Chondrocyte (in vitro differentiated cells): ENCODE measurements around the gene CMKLR1. TPM values are rescaled to one million over a fixed set of nuclear protein-coding genes. Genes with fewer than 3 reads are reported as not detected.
A peak's percentile ranks its signal among the peaks of the same experiment; 100 is the strongest.

Source experiments
- DNase-seq: peaks from one replicate; pipeline ENCODE4 v3.0.0; 2021; ENCODE audit warnings: mixed read lengths, low spot score
- H3K27ac Mint-ChIP-seq: one replicate; pipeline ENCODE4 v1.8.0; 2021; ENCODE audit warnings: mild to moderate bottlenecking, moderate library complexity, mixed read lengths; ENCODE audit not compliant: unreplicated experiment
- H3K27me3 Mint-ChIP-seq: 2 replicates; pipeline ENCODE4 v1.8.0; 2021; ENCODE audit warnings: low read depth, mixed read lengths
- H3K36me3 Mint-ChIP-seq: 2 replicates; pipeline ENCODE4 v1.8.0; 2021; ENCODE audit warnings: low read depth, mixed read lengths
- H3K4me1 Mint-ChIP-seq: 2 replicates; pipeline ENCODE4 v1.8.0; 2021; ENCODE audit warnings: low read depth, mild to moderate bottlenecking, mixed read lengths
- H3K4me3 Mint-ChIP-seq: one replicate; pipeline ENCODE4 v1.8.0; 2021; ENCODE audit warnings: mild to moderate bottlenecking, moderate library complexity, mixed read lengths; ENCODE audit not compliant: unreplicated experiment
- H3K9me3 Mint-ChIP-seq: 2 replicates; pipeline ENCODE4 v1.8.0; 2021; ENCODE audit warnings: low read depth, mixed read lengths
- total RNA-seq: library from RNA; stranded (reverse); gene quantifications from 3 replicates; pipeline ENCODE4 v1.2.1, GENCODE V29; 2021
- TF ChIP-seq, protein P1 (sequence below): fragments of 200-600 bp; sonication (generic); IDR thresholded peaks from 2 replicates; pipeline ENCODE4 v1.5.0; 2021; ENCODE audit warnings: antibody characterized with exemption, mild to moderate bottlenecking, moderate library complexity

Gene CMKLR1
- total RNA-seq, 1 donor from 2014 or later: 31.2 TPM

DNA sequence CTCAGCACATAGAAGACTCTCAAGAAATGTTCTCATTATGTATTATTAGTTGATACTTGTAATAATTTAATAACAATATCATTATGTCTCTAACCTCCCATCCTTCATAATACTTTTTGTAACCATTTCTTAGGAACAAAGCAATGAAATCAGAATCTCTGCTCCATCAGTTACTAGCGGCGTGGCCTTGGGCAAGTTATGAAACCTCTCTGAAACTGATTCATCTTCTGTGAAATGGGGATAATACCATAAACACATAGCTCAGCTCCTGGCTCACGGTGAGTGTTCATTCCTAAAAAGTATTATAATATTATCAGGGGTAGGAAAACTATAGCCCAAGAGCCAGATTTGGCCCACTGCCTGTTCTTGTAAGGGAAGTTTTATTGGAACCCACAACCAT is 11.4 kb upstream of the CMKLR1 start:
- H3K27ac Mint-ChIP-seq: no peak overlapping the region
- no peaks in the 10 kb centered on the region for H3K36me3 Mint-ChIP-seq
- TF ChIP-seq, protein P1, sequence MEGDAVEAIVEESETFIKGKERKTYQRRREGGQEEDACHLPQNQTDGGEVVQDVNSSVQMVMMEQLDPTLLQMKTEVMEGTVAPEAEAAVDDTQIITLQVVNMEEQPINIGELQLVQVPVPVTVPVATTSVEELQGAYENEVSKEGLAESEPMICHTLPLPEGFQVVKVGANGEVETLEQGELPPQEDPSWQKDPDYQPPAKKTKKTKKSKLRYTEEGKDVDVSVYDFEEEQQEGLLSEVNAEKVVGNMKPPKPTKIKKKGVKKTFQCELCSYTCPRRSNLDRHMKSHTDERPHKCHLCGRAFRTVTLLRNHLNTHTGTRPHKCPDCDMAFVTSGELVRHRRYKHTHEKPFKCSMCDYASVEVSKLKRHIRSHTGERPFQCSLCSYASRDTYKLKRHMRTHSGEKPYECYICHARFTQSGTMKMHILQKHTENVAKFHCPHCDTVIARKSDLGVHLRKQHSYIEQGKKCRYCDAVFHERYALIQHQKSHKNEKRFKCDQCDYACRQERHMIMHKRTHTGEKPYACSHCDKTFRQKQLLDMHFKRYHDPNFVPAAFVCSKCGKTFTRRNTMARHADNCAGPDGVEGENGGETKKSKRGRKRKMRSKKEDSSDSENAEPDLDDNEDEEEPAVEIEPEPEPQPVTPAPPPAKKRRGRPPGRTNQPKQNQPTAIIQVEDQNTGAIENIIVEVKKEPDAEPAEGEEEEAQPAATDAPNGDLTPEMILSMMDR: no peak
- DNase-seq: no peak
- peaks cover 3% of the 10 kb centered on the region for H3K9me3 Mint-ChIP-seq
- no peak overlapping the region for H3K4me3 Mint-ChIP-seq
- peaks cover under 1% of the 10 kb centered on the region for H3K27me3 Mint-ChIP-seq
- H3K4me1 Mint-ChIP-seq: peaks cover 23% of the 10 kb centered on the region

DNA sequence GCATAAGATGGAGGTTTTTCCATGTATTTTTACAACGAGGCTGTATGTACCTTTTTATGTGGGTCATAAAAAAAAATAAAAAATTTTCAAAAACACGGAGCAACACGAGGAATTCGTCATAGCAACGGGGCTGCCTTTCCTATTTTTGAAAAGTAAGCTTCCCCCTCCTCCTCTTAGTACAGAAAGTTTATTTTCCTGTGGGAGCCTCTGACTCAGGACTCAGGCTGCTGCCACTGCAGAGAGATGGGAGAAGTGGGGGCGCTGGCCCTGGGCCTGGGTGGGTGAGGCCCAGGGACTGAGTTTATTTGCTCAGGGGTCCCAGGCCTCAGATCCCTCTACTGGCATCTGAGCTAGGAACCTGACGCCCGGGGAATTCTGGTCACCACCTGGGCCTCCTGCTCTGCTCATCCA is 10.2 kb upstream of the CMKLR1 start:
- H3K9me3 Mint-ChIP-seq: peaks cover 5% of the 10 kb centered on the region
- peaks cover 2% of the 10 kb centered on the region for H3K36me3 Mint-ChIP-seq
- TF ChIP-seq, protein P1: no peak
- peak overlapping the region; percentile 87 for H3K27ac Mint-ChIP-seq
- H3K4me3 Mint-ChIP-seq: peak overlapping the region; percentile 7
- DNase-seq: no peak
- H3K27me3 Mint-ChIP-seq: no peaks in the 10 kb centered on the region
- peaks cover 23% of the 10 kb centered on the region for H3K4me1 Mint-ChIP-seq

DNA sequence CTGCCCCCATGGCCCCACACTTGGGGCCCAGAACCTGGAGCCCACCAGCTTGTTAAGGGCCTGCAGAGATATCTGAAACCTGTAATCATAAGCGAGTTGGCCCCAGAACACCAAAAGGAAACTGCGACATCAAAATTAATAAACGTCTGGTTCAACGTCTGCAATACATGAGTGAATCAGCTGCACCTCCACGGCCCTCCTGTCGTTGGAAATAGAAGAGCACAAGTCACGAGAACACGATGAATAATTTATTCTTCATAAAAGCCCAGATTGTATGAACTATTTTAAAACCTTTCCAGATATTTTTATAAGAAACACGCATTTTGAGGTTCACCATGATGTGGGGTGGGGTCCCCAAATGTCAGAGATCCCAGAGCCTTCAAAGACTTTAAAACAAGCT is 9.7 kb upstream of the CMKLR1 start:
- Mint-ChIP-seq H3K4me1 (peaks cover 23% of the 10 kb centered on the region), H3K4me3 (peak overlapping the region; percentile 17), H3K9me3 (peaks cover 3% of the 10 kb centered on the region), H3K27me3 (no peaks in the 10 kb centered on the region), H3K27ac (peak overlapping the region; percentile 87), H3K36me3 (peaks cover 2% of the 10 kb centered on the region)
- no peak for DNase-seq
- TF ChIP-seq, protein P1: no peak

DNA sequence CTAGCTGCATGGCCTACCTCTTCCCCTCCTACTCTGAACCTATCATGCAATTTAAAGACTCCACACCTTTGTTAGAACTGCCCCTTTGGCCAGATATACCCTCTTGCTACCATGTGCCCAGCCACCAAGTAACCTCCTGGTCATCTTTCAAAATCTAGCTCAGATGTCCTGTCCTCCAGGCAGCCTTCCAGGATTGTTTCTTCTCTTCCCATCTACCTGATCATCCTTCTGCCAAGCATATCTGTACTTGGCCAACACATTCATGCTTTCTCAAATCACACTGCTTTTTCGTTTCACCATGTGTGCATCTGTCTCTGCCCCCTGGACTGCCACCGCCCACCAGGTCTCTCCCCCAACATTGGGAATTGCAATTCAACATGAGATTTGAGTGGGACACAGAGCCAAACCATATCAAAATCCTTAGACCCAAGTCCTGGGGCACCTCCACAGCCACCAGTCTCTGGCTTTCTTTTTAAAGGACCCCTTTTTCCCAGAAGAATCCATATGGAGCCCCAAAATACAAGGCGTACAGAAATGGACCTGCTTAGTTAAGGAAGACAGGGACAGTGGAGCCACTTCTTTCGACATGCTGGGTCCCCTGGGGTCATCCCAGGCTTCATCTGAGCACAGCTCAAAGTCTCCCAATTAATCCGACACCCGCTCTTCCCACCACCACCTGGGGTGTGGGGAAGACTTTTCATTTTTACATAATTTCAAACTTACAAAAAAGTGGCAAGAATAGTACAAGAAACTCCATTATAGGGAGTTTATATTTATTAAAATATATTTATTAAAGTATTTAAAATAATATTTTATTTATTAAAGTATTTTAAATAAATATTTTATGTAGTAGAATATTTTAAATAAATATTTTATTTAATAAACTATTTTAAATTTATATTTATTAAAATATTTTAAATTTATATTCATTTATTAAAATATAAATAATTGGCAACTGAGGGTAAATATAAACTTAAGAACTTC is 7.9 kb upstream of the CMKLR1 start:
- Mint-ChIP-seq H3K27me3 (no peaks in the 10 kb centered on the region), H3K9me3 (peaks cover 3% of the 10 kb centered on the region), H3K4me1 (peaks cover 31% of the 10 kb centered on the region), H3K27ac (no peak overlapping the region), H3K4me3 (no peak overlapping the region), H3K36me3 (peaks cover 2% of the 10 kb centered on the region)
- TF ChIP-seq, protein P1: no peak
- no peak for DNase-seq

DNA sequence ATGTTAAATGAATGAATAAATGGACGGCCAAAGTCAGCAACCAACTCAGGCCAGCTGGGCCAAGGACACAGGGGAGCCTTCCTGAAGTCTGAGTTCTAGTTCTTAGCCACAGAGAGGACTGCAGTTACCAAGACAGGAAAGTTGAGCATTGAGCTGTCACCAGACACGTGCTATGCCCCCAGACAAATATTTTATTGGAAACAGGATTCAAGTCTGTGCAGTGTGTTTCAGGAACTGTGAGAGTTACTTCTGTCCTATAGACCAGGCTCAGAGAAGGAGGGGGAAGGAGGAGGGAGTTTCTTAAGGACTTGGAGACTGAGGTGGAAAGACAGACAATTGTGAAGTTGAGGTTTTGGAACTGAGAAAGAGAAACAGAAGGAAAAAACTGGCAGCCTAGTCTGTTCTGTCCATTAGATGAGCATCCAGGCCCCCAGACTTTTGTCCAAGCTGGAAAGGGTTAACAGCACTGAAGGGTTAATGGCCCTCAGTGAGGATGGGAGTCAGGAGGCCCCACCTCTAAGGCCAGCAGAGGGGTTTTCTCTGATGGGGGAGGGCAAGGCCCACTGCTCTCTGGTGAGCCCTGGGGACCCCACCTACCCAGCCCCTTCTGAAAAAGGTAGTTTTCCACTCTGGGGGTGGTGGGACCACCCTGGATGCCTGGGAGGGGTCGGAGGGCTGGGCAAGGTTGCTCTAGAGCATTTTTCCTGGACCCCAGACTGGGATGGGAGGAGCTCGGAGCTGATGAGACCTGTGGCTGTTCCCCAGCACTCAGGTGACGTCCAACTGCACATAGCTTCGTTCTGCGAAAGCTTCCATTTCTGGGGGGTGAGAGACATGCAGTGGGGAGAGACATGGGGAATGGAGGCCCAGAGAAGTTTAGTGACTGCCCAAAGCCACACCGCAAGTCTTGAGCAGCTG is 6.9 kb upstream of the CMKLR1 start:
- Mint-ChIP-seq H3K9me3 (peaks cover 3% of the 10 kb centered on the region), H3K36me3 (peaks cover 2% of the 10 kb centered on the region), H3K27me3 (no peaks in the 10 kb centered on the region), H3K4me3 (no peak overlapping the region), H3K27ac (no peak overlapping the region), H3K4me1 (peaks cover 37% of the 10 kb centered on the region)
- DNase-seq: no peak
- TF ChIP-seq, protein P1: no peak
